Measurements from ENCODE around the gene FPR1.

Gene FPR1

GRCh38 chr19:51735759-51736449, 15.8 kb downstream of the FPR1 start:
- DNase-seq = no peak

GRCh38 chr19:51733742-51734522, 17.7 kb downstream of the FPR1 start:
- DNase-seq = no peak

GRCh38 chr19:51729781-51730180, 21.9 kb downstream of the FPR1 start:
- DNase-seq = no peak

- no peak for DNase-seq
Measured at GRCh38 chr19:51727349-51727880, 24.3 kb downstream of the FPR1 start.

GRCh38 chr19:51726049-51726448, 25.6 kb downstream of the FPR1 start:
- no peak for DNase-seq

- no peak for DNase-seq
Measured at GRCh38 chr19:51724543-51724942, 27.1 kb downstream of the FPR1 start.

GRCh38 chr19:51722492-51722891, 29.2 kb downstream of the FPR1 start:
- no peak for DNase-seq

GRCh38 chr19:51721905-51722304, 29.8 kb downstream of the FPR1 start:
- no peak for DNase-seq

- DNase-seq = no peak
Measured at GRCh38 chr19:51719251-51719988, 32.3 kb downstream of the FPR1 start.

GRCh38 chr19:51716925-51717324, 34.8 kb downstream of the FPR1 start:
- DNase-seq = no peak

GRCh38 chr19:51715850-51716249, 35.8 kb downstream of the FPR1 start:
- DNase-seq = no peak

- no peak for DNase-seq
Measured at GRCh38 chr19:51714848-51715247, 36.8 kb downstream of the FPR1 start.

- no peak for DNase-seq
Measured at GRCh38 chr19:51713319-51714285, 38.1 kb downstream of the FPR1 start.

- no peak for DNase-seq
Measured at GRCh38 chr19:51712461-51713081, 39.1 kb downstream of the FPR1 start.

GRCh38 chr19:51711702-51712101, 40.0 kb downstream of the FPR1 start:
- no peak for DNase-seq

GRCh38 chr19:51710163-51710562, 41.5 kb downstream of the FPR1 start:
- DNase-seq = no peak

- DNase-seq = no peak
Measured at GRCh38 chr19:51709575-51709974, 42.1 kb downstream of the FPR1 start.

GRCh38 chr19:51708811-51709210, 42.9 kb downstream of the FPR1 start:
- no peak for DNase-seq

- no peak for DNase-seq
Measured at GRCh38 chr19:51706885-51707284, 44.8 kb downstream of the FPR1 start.

- DNase-seq = no peak
Measured at GRCh38 chr19:51706296-51706695, 45.4 kb downstream of the FPR1 start.

GRCh38 chr19:51704626-51705025, 47.1 kb downstream of the FPR1 start:
- DNase-seq = no peak

All from NCI-H2107 (cell line).